GM12875 (cell line): ENCODE data around the gene LRRC38.

Source experiments
- H3K4me3 ChIP-seq: one replicate; pipeline ENCODE4 v1.5.1; 2011; ENCODE audit warnings: low read depth, low read length, control low read depth
- CTCF ChIP-seq: IDR thresholded peaks from 2 replicates; pipeline ENCODE4 v1.5.1; 2011; ENCODE audit warnings: low read depth, mild to moderate bottlenecking, control low read depth, inconsistent platforms, low read length, moderate library complexity, borderline replicate concordance; ENCODE audit not compliant: insufficient read depth

The LRRC38 gene

GRCh38 chr1:13520985-13521384, 7.2 kb upstream of the LRRC38 start:
- TF ChIP-seq CTCF, result no peak

GRCh38 chr1:13517193-13517812, 3.5 kb upstream of the LRRC38 start:
- TF ChIP-seq CTCF, result peak; percentile 64; the same call in 1 of the 2 replicates

More at GRCh38 chr1:13520985-13521384, 7.2 kb upstream of the LRRC38 start:
- no peak overlapping the region for H3K4me3 ChIP-seq

DNA sequence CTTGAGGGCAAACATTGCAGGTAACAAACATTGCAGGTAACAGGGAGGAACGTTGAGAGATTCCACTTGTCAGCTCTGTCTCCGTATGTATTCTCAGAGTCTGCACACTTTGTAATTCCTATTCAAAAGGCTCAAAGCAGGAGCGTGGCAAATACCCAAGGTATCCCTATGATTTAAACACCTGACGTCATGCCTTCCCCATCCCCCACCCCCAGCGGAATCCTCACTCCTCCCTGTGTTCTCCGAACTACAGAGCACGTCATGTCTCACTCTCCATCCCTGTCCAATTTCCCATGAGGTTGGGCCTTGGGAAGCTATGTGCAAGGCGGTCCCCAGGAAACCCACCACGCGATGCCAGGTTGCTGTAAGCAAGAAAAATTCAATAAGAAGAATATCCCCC, 2.8 kb upstream of the LRRC38 start:
- no peak for TF ChIP-seq CTCF
- H3K4me3 ChIP-seq, result no peak overlapping the region

More at GRCh38 chr1:13517193-13517812, 3.5 kb upstream of the LRRC38 start:
- no peak overlapping the region for H3K4me3 ChIP-seq

DNA sequence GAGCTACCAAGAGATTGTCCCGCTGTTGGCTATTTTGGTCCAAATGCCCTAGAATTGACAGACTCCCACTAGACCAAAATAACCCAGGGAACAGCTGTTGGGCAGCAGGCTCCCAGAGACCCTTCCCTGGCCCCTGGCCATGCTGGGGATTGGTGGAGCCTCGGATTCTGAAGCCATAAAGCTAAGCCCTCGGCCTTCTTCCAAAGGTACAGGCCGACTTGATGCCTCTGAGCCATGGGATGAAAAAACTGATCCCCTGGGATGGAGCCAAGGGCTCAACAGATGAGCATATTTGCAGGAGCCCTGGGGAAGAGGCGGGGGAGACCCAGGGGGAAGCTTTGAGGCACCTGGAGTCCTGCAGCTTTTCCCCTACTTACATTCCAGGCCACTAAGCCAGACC, 1.0 kb upstream of the LRRC38 start:
- TF ChIP-seq CTCF, result no peak
- H3K4me3 ChIP-seq, result no peak overlapping the region

GRCh38 chr1:13513063-13513894, 524 bp downstream of the LRRC38 start:
- no peak overlapping the region for H3K4me3 ChIP-seq
- no peak for TF ChIP-seq CTCF

DNA sequence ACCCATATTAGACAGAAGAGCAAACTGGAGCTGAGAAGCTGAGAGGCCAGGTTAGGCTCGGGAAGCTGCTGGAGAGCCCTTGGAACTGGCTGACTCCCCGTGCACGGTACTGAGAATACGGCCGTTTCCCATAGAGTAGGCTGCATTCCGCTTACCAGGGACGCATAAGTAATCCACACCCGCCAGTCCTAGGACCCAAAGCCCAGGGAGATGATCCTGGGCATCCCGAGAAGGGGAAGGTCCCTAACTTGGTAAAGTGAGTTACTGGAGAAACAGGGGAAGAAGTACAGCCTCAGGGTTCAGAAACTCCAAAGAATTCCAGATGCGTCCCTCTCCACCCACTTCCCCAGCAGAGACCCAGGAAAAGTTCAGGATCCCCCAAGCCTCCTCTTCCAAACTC, 1.3 kb downstream of the LRRC38 start:
- no peak for TF ChIP-seq CTCF

DNA sequence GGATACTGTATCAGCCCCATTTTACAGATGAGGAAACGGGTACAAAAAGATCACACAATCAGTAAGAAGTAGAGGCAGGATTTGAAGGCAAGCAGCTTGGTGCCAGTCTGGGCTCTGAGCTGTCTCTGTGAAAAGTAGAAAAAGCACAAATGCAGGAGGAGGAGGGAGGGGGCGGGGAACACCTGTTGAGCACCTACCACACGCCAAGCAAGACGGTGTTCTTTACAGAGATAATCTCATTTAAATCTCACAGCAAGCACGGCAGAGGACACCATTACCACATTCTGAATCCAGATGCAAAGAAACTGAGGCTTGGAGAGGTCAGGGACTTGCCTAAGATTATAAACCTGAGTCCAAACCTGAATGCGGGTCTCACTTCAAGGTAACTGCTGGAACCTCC, 3.3 kb downstream of the LRRC38 start:
- TF ChIP-seq CTCF, result no peak
- H3K4me3 ChIP-seq, result no peak overlapping the region

More for the DNA sequence above, 1.3 kb downstream of the LRRC38 start:
- H3K4me3 ChIP-seq, result no peak overlapping the region
